Measurements from ENCODE around the gene USH2A. TPM values are rescaled to one million over a fixed set of nuclear protein-coding genes. Genes with fewer than 3 reads are reported as not detected.

USH2A gene
- total RNA-seq, 4 donors from 2014 or later, result 0.14 TPM; not detected in 3

DNA sequence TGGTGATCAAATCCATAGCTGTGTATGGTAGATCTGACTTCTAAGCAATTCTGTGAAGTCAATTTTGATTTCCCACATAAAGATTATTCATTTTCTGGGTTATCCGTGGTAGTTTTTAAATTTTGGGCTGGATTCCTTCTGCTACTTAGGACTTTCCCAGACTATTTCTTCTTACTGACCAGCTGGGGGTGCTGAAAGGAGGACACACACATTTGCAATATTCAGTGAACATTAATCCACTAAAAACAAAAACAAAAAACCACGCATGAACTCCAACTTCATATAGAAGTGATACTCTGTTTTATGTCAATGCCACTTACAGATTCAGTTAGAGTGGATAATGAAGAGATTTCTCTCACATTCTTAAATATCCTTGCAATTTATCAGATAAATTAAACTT, 750.8 kb downstream of the USH2A start:
- Histone ChIP-seq H3K27ac (no peak overlapping the region), H3K36me3 (no peaks in the 10 kb centered on the region), H3K27me3 (no peaks in the 10 kb centered on the region), H3K4me3 (no peak overlapping the region), H3K9me3 (no peaks in the 10 kb centered on the region), H3K4me1 (no peaks in the 10 kb centered on the region)
- no peak for DNase-seq
- intact Hi-C loops (cut with DNase I; ENCODE audit: low total_unique reads), result no loop called here
- TF ChIP-seq POLR2A (IDR thresholded peaks at IDR 0.05), result no peak
- TF ChIP-seq, protein P1, sequence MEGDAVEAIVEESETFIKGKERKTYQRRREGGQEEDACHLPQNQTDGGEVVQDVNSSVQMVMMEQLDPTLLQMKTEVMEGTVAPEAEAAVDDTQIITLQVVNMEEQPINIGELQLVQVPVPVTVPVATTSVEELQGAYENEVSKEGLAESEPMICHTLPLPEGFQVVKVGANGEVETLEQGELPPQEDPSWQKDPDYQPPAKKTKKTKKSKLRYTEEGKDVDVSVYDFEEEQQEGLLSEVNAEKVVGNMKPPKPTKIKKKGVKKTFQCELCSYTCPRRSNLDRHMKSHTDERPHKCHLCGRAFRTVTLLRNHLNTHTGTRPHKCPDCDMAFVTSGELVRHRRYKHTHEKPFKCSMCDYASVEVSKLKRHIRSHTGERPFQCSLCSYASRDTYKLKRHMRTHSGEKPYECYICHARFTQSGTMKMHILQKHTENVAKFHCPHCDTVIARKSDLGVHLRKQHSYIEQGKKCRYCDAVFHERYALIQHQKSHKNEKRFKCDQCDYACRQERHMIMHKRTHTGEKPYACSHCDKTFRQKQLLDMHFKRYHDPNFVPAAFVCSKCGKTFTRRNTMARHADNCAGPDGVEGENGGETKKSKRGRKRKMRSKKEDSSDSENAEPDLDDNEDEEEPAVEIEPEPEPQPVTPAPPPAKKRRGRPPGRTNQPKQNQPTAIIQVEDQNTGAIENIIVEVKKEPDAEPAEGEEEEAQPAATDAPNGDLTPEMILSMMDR (IDR thresholded peaks at IDR 0.05), result no peak

- Histone ChIP-seq H3K27me3 (no peaks in the 10 kb centered on the region), H3K4me1 (no peaks in the 10 kb centered on the region), H3K27ac (no peak overlapping the region), H3K9me3 (no peaks in the 10 kb centered on the region), H3K4me3 (no peak overlapping the region), H3K36me3 (no peaks in the 10 kb centered on the region)
- TF ChIP-seq, protein P1 (IDR thresholded peaks at IDR 0.05), result no peak
- TF ChIP-seq POLR2A (IDR thresholded peaks at IDR 0.05), result no peak
- intact Hi-C loops (cut with DNase I; ENCODE audit: low total_unique reads), result no loop called here
- no peak for DNase-seq
Measured at GRCh38 chr1:215669806-215670491, 753.3 kb downstream of the USH2A start.

GRCh38 chr1:215667761-215668160, 755.5 kb downstream of the USH2A start:
- DNase-seq, result no peak
- intact Hi-C loops (cut with DNase I; ENCODE audit: low total_unique reads), result no loop called here
- no peak overlapping the region for H3K27ac ChIP-seq
- no peaks in the 10 kb centered on the region for H3K36me3 ChIP-seq
- H3K4me1 ChIP-seq, result no peaks in the 10 kb centered on the region
- H3K27me3 ChIP-seq, result no peaks in the 10 kb centered on the region
- no peak for TF ChIP-seq POLR2A (IDR thresholded peaks at IDR 0.05)
- TF ChIP-seq, protein P1 (IDR thresholded peaks at IDR 0.05), result no peak
- no peak overlapping the region for H3K4me3 ChIP-seq
- no peaks in the 10 kb centered on the region for H3K9me3 ChIP-seq

- H3K27ac ChIP-seq, result no peak overlapping the region
- no peaks in the 10 kb centered on the region for H3K9me3 ChIP-seq
- H3K27me3 ChIP-seq, result no peaks in the 10 kb centered on the region
- intact Hi-C loops (cut with DNase I; ENCODE audit: low total_unique reads), result no loop called here
- TF ChIP-seq, protein P1 (IDR thresholded peaks at IDR 0.05), result no peak
- no peak for TF ChIP-seq POLR2A (IDR thresholded peaks at IDR 0.05)
- no peak overlapping the region for H3K4me3 ChIP-seq
- no peaks in the 10 kb centered on the region for H3K36me3 ChIP-seq
- no peak for DNase-seq
- H3K4me1 ChIP-seq, result no peaks in the 10 kb centered on the region
Measured at GRCh38 chr1:215665215-215665614, 758.0 kb downstream of the USH2A start.

DNA sequence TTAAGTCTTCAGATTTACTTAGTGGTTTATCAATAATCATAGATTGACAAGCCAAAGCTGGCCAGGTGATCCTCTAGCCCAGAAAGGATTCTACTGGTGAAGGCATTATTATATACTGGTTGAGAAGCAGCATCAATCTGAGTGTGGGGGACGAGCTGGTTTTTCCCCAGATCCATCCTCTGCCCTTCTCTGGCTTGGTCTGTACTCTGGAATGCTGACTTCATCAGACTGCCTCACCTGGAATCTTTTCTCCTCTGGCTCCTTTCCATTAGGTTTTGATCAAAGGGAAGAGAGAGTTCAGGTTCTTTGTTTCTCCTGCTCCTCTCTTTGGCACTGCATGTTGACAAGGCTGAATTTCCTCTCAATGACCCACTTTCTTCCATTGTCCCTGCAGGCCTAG, 762.2 kb downstream of the USH2A start:
- no peak for DNase-seq
- no peak overlapping the region for H3K4me3 ChIP-seq
- TF ChIP-seq POLR2A (IDR thresholded peaks at IDR 0.05), result no peak
- TF ChIP-seq, protein P1 (IDR thresholded peaks at IDR 0.05), result no peak

More for the DNA sequence above, 762.2 kb downstream of the USH2A start:
- H3K27ac ChIP-seq, result no peak overlapping the region
- H3K27me3 ChIP-seq, result no peaks in the 10 kb centered on the region
- H3K4me1 ChIP-seq, result no peaks in the 10 kb centered on the region
- no peaks in the 10 kb centered on the region for H3K36me3 ChIP-seq
- intact Hi-C loops (cut with DNase I; ENCODE audit: low total_unique reads), result no loop called here
- no peaks in the 10 kb centered on the region for H3K9me3 ChIP-seq
